ENCODE measurements around the gene NDUFS1.

Gene NDUFS1

DNA sequence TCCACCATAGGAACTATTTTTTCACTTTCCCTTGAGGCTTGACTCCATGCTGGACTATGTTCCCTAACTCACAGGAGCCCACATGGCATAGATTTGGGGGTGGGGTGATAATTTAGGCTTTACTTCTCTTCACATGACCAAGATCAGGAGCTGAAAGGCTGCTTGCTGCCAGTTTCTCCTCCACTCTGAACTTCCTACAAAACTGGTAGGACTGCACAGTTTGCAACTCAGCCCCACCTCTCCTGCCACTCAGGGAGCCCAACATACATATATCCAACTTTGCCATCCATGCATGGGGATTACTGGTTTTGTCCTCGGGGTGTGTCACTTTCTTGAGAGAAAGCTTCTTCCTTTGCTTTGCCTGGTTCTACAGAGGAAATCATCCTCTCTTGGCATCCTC is 87.4 kb downstream of the NDUFS1 start:
- Histone ChIP-seq H3K9ac (ENCODE audit: low read length) (no peak overlapping the region), H3K4me1 (ENCODE audit: low read length) (peaks cover 8% of the 10 kb centered on the region; the same call in 1 of the 2 replicates), H3K4me3 (ENCODE audit: low read length) (no peak overlapping the region), H3F3A (ENCODE audit: insufficient read depth, low read length) (no peaks in the 10 kb centered on the region), H3K36me3 (replicated peaks; ENCODE audit: insufficient read depth, low read length) (no peaks in the 10 kb centered on the region; the same call in 1 of the 2 replicates), H3K27ac (ENCODE audit: low read length) (no peak overlapping the region), H2AFZ (ENCODE audit: low read length) (no peak overlapping the region), H3K9me3 (replicated peaks; ENCODE audit: insufficient read depth, low read length) (no peaks in the 10 kb centered on the region), H3K4me2 (ENCODE audit: low read depth, low read length) (no peak overlapping the region), H3K27me3 (replicated peaks; ENCODE audit: insufficient read depth, low read length) (no peaks in the 10 kb centered on the region), H3K79me2 (ENCODE audit: low read length) (peaks cover 96% of the 10 kb centered on the region), H4K20me1 (ENCODE audit: insufficient read depth, low read length) (no peaks in the 10 kb centered on the region), H3K9me2 (replicated peaks; ENCODE audit: insufficient read depth, low read length) (no peaks in the 10 kb centered on the region)
- DNase-seq: no peak
- TF ChIP-seq EZH2 (optimal IDR thresholded peaks at IDR 0.05; ENCODE audit: low read depth, low read length): no peak
- TF ChIP-seq, protein P1, sequence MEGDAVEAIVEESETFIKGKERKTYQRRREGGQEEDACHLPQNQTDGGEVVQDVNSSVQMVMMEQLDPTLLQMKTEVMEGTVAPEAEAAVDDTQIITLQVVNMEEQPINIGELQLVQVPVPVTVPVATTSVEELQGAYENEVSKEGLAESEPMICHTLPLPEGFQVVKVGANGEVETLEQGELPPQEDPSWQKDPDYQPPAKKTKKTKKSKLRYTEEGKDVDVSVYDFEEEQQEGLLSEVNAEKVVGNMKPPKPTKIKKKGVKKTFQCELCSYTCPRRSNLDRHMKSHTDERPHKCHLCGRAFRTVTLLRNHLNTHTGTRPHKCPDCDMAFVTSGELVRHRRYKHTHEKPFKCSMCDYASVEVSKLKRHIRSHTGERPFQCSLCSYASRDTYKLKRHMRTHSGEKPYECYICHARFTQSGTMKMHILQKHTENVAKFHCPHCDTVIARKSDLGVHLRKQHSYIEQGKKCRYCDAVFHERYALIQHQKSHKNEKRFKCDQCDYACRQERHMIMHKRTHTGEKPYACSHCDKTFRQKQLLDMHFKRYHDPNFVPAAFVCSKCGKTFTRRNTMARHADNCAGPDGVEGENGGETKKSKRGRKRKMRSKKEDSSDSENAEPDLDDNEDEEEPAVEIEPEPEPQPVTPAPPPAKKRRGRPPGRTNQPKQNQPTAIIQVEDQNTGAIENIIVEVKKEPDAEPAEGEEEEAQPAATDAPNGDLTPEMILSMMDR (IDR thresholded peaks at IDR 0.05; ENCODE audit: low read length): no peak
- no peak for TF ChIP-seq EZH2phosphoT487 (IDR thresholded peaks at IDR 0.05; ENCODE audit: low read length)

DNA sequence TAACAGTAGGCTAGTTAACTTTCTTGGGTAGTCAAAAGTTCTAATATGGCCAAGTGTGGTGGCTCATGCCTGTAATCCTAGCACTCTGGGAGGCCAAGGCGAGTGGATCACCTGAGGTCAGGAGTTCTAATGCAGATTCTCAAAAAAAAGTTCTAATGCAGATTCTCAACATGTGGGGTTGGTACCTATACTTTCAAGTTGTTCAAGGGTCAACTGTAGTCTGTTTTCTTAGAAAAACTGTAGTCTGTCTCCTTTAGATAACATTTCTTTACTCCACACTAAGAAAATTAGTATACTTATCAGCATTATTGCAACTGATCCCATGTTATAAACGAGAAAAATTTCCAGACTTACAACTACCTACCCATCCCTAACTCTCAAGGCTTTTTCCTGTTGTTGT is 89.8 kb downstream of the NDUFS1 start:
- H3K79me2 ChIP-seq (ENCODE audit: low read length): peaks cover 96% of the 10 kb centered on the region
- H3K9me2 ChIP-seq (replicated peaks; ENCODE audit: insufficient read depth, low read length): no peaks in the 10 kb centered on the region
- DNase-seq: no peak
- H4K20me1 ChIP-seq (ENCODE audit: insufficient read depth, low read length): no peaks in the 10 kb centered on the region
- no peaks in the 10 kb centered on the region for H3K9me3 ChIP-seq (replicated peaks; ENCODE audit: insufficient read depth, low read length)
- H2AFZ ChIP-seq (ENCODE audit: low read length): no peak overlapping the region
- no peak overlapping the region for H3K27ac ChIP-seq (ENCODE audit: low read length)
- peaks cover 8% of the 10 kb centered on the region; the same call in 1 of the 2 replicates for H3K4me1 ChIP-seq (ENCODE audit: low read length)
- no peaks in the 10 kb centered on the region for H3K27me3 ChIP-seq (replicated peaks; ENCODE audit: insufficient read depth, low read length)
- no peak overlapping the region for H3K4me3 ChIP-seq (ENCODE audit: low read length)
- H3K9ac ChIP-seq (ENCODE audit: low read length): no peak overlapping the region
- no peak for TF ChIP-seq EZH2 (optimal IDR thresholded peaks at IDR 0.05; ENCODE audit: low read depth, low read length)
- H3F3A ChIP-seq (ENCODE audit: insufficient read depth, low read length): no peaks in the 10 kb centered on the region
- no peaks in the 10 kb centered on the region; the same call in 1 of the 2 replicates for H3K36me3 ChIP-seq (replicated peaks; ENCODE audit: insufficient read depth, low read length)
- H3K4me2 ChIP-seq (ENCODE audit: low read depth, low read length): no peak overlapping the region

DNA sequence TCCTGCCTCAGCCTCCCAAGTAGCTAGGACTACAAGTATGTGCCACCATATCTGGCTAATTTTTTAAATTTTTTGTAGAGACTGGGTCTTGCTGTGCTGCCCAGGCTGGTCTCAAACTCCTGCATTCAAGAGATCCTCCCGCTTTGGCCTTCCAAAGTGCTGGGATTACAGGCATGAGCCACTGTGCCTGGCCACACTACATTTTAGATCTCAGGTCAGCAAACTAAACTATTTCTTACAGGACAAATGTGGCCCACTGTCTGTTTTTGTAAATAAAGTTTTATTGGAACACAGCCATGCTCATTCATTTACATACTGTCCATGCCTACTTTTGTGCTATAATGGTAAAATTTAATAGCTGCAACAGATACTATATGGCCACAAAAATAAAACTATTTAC is 91.0 kb downstream of the NDUFS1 start:
- Histone ChIP-seq H2AFZ (ENCODE audit: low read length) (no peak overlapping the region), H3K79me2 (ENCODE audit: low read length) (peaks cover 95% of the 10 kb centered on the region), H3K9me2 (replicated peaks; ENCODE audit: insufficient read depth, low read length) (no peaks in the 10 kb centered on the region), H3K9me3 (replicated peaks; ENCODE audit: insufficient read depth, low read length) (no peaks in the 10 kb centered on the region), H3K27me3 (replicated peaks; ENCODE audit: insufficient read depth, low read length) (no peaks in the 10 kb centered on the region), H3K27ac (ENCODE audit: low read length) (no peak overlapping the region), H3K4me3 (ENCODE audit: low read length) (no peak overlapping the region), H4K20me1 (ENCODE audit: insufficient read depth, low read length) (no peaks in the 10 kb centered on the region), H3K4me1 (ENCODE audit: low read length) (peaks cover 5% of the 10 kb centered on the region; the same call in 1 of the 2 replicates), H3K4me2 (ENCODE audit: low read depth, low read length) (no peak overlapping the region), H3K9ac (ENCODE audit: low read length) (no peak overlapping the region), H3K36me3 (replicated peaks; ENCODE audit: insufficient read depth, low read length) (no peaks in the 10 kb centered on the region), H3F3A (ENCODE audit: insufficient read depth, low read length) (no peaks in the 10 kb centered on the region)
- DNase-seq: no peak
- TF ChIP-seq, protein P1 (IDR thresholded peaks at IDR 0.05; ENCODE audit: low read length): no peak

Data from MM.1S (cell line).